ENCODE results near the gene DOCK9.

DNA sequence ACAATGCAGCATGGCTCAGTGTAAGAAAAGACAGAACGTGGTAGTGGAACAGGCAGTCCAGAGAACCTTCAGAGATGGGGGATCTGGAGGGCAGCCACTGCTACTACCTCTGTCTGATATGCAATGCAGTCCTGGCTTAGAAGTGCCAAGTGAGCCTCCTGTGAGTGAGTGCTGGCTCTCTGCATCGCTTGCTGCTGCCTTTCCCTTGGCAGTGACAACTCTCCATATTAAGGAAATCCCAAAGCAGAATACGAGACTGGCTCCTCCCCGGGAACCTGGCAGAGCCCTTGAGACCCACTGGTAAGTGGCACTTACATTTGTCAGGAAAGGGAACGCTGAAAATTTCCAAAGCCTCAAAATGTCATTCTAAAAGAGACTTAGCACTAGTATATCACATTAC lies 7.5 kb downstream of the DOCK9 start:
- TF ChIP-seq, protein P1, sequence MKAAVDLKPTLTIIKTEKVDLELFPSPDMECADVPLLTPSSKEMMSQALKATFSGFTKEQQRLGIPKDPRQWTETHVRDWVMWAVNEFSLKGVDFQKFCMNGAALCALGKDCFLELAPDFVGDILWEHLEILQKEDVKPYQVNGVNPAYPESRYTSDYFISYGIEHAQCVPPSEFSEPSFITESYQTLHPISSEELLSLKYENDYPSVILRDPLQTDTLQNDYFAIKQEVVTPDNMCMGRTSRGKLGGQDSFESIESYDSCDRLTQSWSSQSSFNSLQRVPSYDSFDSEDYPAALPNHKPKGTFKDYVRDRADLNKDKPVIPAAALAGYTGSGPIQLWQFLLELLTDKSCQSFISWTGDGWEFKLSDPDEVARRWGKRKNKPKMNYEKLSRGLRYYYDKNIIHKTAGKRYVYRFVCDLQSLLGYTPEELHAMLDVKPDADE (IDR thresholded peaks at IDR 0.05) = no peak
- TF ChIP-seq REST (IDR thresholded peaks at IDR 0.05; ENCODE audit: unreplicated experiment) (no peak), EZH2 (IDR thresholded peaks at IDR 0.05; ENCODE audit: low read depth, unreplicated experiment) (no peak), EZH2phosphoT487 (IDR thresholded peaks at IDR 0.05; ENCODE audit: unreplicated experiment) (no peak), POLR2AphosphoS5 (IDR thresholded peaks at IDR 0.05; ENCODE audit: low read depth) (no peak)
- TF ChIP-seq, protein P2, sequence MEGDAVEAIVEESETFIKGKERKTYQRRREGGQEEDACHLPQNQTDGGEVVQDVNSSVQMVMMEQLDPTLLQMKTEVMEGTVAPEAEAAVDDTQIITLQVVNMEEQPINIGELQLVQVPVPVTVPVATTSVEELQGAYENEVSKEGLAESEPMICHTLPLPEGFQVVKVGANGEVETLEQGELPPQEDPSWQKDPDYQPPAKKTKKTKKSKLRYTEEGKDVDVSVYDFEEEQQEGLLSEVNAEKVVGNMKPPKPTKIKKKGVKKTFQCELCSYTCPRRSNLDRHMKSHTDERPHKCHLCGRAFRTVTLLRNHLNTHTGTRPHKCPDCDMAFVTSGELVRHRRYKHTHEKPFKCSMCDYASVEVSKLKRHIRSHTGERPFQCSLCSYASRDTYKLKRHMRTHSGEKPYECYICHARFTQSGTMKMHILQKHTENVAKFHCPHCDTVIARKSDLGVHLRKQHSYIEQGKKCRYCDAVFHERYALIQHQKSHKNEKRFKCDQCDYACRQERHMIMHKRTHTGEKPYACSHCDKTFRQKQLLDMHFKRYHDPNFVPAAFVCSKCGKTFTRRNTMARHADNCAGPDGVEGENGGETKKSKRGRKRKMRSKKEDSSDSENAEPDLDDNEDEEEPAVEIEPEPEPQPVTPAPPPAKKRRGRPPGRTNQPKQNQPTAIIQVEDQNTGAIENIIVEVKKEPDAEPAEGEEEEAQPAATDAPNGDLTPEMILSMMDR (conservative IDR thresholded peaks at IDR 0.05; ENCODE audit: low read depth in 2 of 2) = no peak
